ENCODE results near the gene ZNF609.

- peak in 1 of 4 donors; percentile 7 for TF ChIP-seq POLR2AphosphoS5 (IDR thresholded peaks at IDR 0.05)
- TF ChIP-seq, protein P1, sequence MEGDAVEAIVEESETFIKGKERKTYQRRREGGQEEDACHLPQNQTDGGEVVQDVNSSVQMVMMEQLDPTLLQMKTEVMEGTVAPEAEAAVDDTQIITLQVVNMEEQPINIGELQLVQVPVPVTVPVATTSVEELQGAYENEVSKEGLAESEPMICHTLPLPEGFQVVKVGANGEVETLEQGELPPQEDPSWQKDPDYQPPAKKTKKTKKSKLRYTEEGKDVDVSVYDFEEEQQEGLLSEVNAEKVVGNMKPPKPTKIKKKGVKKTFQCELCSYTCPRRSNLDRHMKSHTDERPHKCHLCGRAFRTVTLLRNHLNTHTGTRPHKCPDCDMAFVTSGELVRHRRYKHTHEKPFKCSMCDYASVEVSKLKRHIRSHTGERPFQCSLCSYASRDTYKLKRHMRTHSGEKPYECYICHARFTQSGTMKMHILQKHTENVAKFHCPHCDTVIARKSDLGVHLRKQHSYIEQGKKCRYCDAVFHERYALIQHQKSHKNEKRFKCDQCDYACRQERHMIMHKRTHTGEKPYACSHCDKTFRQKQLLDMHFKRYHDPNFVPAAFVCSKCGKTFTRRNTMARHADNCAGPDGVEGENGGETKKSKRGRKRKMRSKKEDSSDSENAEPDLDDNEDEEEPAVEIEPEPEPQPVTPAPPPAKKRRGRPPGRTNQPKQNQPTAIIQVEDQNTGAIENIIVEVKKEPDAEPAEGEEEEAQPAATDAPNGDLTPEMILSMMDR (IDR thresholded peaks at IDR 0.05) = no peak
These were observed 235.2 kb downstream of the ZNF609 start for GRCh38 chr15:64695561-64695992.

Measured in sigmoid colon (tissue), 4 donors.